ENCODE data around the gene FADS2. TPM values are rescaled to one million over a fixed set of nuclear protein-coding genes. Genes with fewer than 3 reads are reported as not detected.

The FADS2 gene
- total and polyA plus RNA-seq, 9 of the 15 experiments (the other 6 are each of a cell fraction or from before 2014, with no cell fraction given), result 2.9 to 42.8 (median 16.2) TPM

DNA sequence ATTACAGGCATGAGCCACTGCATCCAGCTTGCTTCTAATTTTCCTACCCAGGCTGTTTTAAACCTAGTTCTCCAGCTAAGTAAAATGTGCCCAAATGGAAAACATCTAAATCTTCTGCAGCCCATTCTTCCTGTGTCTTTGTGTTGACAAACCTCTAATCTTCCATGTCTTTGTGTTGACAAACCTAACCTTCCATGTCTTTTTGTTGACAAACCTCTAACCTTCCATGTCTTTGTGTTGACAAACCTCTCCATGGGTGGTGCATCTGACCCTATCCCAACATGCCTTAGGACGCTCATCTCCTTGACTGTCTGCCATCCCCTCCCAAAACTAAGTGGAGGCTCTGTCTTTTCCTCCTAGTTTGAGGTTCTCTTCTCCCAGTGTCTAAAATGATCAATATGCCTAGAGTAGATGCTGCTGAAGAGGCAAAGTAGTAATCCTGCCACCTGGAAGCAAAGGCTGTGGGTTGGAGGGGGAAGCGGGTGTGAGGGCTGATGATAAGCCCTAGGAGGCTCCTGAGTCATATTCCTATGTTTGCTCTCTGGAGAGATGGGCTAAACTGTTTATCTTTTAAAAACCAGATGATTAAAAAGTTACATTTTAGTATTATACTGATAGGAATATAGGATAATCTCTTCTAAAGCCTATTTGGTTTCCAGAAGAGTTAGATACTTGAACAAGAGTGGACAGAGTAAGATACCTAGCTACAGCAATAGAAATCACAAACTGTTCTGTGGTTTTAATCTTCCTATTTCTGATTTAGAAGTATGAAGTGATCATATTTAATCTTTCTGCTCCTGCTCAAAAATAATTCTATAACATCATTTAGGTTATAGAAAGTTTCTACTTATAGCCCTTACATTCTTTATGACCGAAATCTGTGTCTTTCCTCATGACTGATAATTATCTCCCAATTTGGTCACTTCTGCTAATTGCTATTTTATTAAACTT is 27.5 kb upstream of the FADS2 start (continued):
- TF ChIP-seq, protein P1, sequence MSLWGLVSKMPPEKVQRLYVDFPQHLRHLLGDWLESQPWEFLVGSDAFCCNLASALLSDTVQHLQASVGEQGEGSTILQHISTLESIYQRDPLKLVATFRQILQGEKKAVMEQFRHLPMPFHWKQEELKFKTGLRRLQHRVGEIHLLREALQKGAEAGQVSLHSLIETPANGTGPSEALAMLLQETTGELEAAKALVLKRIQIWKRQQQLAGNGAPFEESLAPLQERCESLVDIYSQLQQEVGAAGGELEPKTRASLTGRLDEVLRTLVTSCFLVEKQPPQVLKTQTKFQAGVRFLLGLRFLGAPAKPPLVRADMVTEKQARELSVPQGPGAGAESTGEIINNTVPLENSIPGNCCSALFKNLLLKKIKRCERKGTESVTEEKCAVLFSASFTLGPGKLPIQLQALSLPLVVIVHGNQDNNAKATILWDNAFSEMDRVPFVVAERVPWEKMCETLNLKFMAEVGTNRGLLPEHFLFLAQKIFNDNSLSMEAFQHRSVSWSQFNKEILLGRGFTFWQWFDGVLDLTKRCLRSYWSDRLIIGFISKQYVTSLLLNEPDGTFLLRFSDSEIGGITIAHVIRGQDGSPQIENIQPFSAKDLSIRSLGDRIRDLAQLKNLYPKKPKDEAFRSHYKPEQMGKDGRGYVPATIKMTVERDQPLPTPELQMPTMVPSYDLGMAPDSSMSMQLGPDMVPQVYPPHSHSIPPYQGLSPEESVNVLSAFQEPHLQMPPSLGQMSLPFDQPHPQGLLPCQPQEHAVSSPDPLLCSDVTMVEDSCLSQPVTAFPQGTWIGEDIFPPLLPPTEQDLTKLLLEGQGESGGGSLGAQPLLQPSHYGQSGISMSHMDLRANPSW (CRISPR knock-in tag; IDR thresholded peaks at IDR 0.05), result no peak
- TF ChIP-seq CBX3 (IDR thresholded peaks at IDR 0.05; ENCODE audit: borderline replicate concordance in 1 of 2, low read length in 2 of 2) (0 out of 3 replicates have a peak, but pooled peaks of 1 of the 2 experiments have one; percentile 26), ELF2 (CRISPR knock-in tag; IDR thresholded peaks at IDR 0.05) (no peak), RFX7 (CRISPR knock-in tag; IDR thresholded peaks at IDR 0.05) (no peak), NR2C1 (IDR thresholded peaks at IDR 0.05) (no peak), NR2C1 (tag; IDR thresholded peaks at IDR 0.05) (0 out of 2 replicates have a peak, but pooled peaks have one; percentile 24), TEAD2 (tag; IDR thresholded peaks at IDR 0.05) (no peak), SIN3A (IDR thresholded peaks at IDR 0.05; ENCODE audit: borderline replicate concordance in 2 of 2, control insufficient read depth in 1 of 2, low read depth in 2 of 2, low read length in 2 of 2) (no peak), CHCHD3 (CRISPR knock-in tag; IDR thresholded peaks at IDR 0.05) (no peak), L3MBTL2 (IDR thresholded peaks at IDR 0.05) (0 out of 2 replicates have a peak, but pooled peaks have one; percentile 15)
- TF ChIP-seq, protein P2, sequence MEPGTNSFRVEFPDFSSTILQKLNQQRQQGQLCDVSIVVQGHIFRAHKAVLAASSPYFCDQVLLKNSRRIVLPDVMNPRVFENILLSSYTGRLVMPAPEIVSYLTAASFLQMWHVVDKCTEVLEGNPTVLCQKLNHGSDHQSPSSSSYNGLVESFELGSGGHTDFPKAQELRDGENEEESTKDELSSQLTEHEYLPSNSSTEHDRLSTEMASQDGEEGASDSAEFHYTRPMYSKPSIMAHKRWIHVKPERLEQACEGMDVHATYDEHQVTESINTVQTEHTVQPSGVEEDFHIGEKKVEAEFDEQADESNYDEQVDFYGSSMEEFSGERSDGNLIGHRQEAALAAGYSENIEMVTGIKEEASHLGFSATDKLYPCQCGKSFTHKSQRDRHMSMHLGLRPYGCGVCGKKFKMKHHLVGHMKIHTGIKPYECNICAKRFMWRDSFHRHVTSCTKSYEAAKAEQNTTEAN (CRISPR knock-in tag; IDR thresholded peaks at IDR 0.05), result no peak
- TF ChIP-seq, protein P3, sequence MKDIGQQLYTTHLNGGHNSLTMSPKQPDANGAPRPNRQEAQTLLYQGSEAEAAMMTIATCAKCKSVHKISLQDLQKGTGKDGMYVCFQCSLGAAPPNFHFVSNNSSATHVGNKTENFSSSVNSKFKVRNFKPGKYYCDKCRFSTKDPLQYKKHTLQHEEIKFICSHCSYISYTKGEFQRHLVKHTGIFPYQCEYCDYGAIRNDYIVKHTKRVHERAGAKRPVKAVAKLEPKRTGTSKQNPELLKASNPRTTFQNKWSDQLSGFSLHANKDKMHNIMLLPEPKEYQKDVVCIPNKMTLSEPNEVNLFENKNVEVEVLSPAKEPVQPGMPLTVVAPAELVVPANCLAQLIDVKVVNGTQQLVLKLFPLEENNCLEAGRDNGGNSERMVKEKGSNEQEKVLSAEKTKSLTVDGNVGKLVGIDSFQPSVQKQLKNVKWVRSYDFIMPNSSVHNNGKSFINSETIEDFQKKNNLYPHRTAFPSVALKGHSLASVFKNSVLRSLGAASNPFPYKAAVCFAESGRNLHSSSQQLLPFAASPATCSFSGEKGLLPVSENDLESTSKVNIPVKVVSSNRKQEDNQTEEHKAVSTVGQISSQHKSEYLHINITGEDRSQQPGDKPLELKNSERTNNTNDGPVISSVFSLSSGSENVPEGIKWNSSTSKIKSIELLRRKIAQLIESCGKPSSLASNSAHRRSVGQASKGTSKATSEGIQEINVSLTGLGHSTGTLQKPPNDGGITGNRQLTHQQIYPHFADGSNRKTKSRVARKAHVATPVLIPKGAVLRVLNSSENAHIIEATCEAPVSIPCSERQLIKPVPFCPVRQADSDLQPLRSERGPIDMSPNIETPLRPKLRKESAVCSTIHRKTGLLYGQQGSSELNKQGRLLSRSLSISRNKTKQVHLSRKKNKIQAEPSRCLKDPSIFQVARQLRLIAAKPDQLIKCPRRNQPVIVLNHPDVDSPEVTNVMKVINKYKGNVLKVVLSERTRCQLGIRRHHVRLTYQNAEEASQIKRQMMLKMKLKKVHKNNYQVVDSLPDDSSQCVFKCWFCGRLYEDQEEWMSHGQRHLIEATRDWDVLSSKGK (CRISPR knock-in tag; IDR thresholded peaks at IDR 0.05), result no peak
